ENCODE measurements around the gene RELCH. TPM values are rescaled to one million over a fixed set of nuclear protein-coding genes. Genes with fewer than 3 reads are reported as not detected.
A peak's percentile ranks its signal among the peaks of the same experiment; 100 is the strongest.
"Not testable (repeated sequence)": the region's sequence is repeated elsewhere in the genome, so short reads cannot be mapped to it uniquely, and the experiment has no call there.

The RELCH gene, protein sequence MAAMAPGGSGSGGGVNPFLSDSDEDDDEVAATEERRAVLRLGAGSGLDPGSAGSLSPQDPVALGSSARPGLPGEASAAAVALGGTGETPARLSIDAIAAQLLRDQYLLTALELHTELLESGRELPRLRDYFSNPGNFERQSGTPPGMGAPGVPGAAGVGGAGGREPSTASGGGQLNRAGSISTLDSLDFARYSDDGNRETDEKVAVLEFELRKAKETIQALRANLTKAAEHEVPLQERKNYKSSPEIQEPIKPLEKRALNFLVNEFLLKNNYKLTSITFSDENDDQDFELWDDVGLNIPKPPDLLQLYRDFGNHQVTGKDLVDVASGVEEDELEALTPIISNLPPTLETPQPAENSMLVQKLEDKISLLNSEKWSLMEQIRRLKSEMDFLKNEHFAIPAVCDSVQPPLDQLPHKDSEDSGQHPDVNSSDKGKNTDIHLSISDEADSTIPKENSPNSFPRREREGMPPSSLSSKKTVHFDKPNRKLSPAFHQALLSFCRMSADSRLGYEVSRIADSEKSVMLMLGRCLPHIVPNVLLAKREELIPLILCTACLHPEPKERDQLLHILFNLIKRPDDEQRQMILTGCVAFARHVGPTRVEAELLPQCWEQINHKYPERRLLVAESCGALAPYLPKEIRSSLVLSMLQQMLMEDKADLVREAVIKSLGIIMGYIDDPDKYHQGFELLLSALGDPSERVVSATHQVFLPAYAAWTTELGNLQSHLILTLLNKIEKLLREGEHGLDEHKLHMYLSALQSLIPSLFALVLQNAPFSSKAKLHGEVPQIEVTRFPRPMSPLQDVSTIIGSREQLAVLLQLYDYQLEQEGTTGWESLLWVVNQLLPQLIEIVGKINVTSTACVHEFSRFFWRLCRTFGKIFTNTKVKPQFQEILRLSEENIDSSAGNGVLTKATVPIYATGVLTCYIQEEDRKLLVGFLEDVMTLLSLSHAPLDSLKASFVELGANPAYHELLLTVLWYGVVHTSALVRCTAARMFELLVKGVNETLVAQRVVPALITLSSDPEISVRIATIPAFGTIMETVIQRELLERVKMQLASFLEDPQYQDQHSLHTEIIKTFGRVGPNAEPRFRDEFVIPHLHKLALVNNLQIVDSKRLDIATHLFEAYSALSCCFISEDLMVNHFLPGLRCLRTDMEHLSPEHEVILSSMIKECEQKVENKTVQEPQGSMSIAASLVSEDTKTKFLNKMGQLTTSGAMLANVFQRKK
- total RNA-seq, result 10 to 100 TPM; 21.5 to 26.6 TPM

- Mint-ChIP-seq H3K9me3 (no peaks in the 10 kb centered on the region), H3K36me3 (peaks cover 31 to 33% of the 10 kb centered on the region in 2 donors), H3K27ac (peak within 1 kb of the TSS; percentile 95 to 98)
- peak; percentile 91 for ATAC-seq
- peak; percentile 88 to 96 for DNase-seq (ENCODE audit: low spot score in 2 of 2)
Observed at GRCh38 chr18:62186774-62187542, at the start of gene RELCH, which contains the start of gene PIGN. Gene RELCH, plus strand, starts transcription at chr18:62187255. Its CDS starts 251 bp downstream, at chr18:62187506. Gene PIGN, minus strand, starts transcription at chr18:62187056. Its CDS starts 25,703 bp downstream, at chr18:62161353.

- ATAC-seq, result no peak
- no peaks in the 10 kb centered on the region for H3K9me3 Mint-ChIP-seq
- no peaks in the 10 kb centered on the region for H3K36me3 Mint-ChIP-seq
- no peak overlapping the region for H3K27ac Mint-ChIP-seq
- DNase-seq (ENCODE audit: low spot score in 2 of 2), result no peak
Observed at GRCh38 chr18:62138461-62139235, 48.4 kb upstream of the RELCH start.

DNA sequence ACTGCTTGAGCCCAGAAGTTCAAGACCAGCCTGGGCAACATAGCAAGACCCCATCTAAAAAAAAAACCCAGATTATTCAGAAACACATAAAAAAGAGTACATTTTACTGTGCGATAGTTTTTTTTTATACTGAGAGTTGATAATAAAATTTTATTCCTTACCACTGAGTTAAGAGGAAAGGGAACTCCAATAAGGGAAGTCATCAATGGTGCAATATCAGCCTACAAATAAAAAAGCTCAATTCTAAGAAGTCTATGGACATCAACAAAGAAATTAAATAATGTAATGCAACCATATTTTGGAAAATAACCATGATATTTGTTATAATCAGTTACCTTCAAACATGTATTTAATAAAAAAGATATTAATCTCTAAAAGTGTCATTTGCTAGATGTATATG lies 46.8 kb upstream of the RELCH start:
- Mint-ChIP-seq H3K36me3 (no peaks in the 10 kb centered on the region), H3K27ac (no peak overlapping the region), H3K9me3 (no peaks in the 10 kb centered on the region)
- DNase-seq (ENCODE audit: low spot score in 2 of 2) (no peak), ATAC-seq (no peak)

- no peak overlapping the region for H3K27ac Mint-ChIP-seq
Observed at GRCh38 chr18:62144338-62144737, 42.7 kb upstream of the RELCH start.

DNA sequence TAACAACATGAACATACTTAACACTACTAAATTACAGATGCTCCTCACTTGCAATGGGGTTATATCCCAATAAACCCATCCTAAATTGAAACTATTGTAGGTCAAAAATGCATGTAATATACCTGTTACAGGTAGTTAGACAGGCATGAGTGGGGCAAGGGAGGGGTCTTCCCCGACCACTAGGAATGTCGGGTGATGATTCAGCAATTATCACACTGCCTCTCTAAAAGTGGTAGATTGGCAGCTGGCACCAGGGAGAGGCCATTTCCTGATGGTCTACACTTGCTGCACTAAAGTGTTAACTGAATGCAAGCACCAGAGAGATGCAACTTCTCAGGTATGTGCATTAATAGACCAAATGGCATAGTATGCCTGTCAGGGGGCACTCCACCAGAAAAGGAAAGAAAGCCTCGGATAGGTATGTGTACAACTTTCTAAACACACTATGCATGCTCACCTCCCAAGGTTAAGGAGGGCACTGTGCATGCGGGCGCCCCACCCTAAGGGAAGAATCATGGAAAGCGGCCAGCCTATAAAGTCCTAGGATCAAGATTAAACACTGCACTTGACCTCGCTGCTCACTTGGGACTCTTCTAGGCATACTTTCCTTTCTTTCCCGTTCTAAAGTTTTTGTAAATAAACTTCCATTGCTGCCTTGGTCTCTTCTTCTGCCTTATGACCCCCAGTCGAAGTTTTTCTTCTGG lies 35.8 kb upstream of the RELCH start:
- DNase-seq (ENCODE audit: low spot score in 2 of 2) (no peak), ATAC-seq (no peak)
- Mint-ChIP-seq H3K27ac (no peak overlapping the region), H3K9me3 (no peaks in the 10 kb centered on the region), H3K36me3 (peaks cover 0 to 6% of the 10 kb centered on the region in 2 donors)

More at GRCh38 chr18:62144338-62144737, 42.7 kb upstream of the RELCH start:
- no peak for ATAC-seq
- H3K36me3 Mint-ChIP-seq, result no peaks in the 10 kb centered on the region
- H3K9me3 Mint-ChIP-seq, result no peaks in the 10 kb centered on the region
- no peak for DNase-seq (ENCODE audit: low spot score in 2 of 2)

DNA sequence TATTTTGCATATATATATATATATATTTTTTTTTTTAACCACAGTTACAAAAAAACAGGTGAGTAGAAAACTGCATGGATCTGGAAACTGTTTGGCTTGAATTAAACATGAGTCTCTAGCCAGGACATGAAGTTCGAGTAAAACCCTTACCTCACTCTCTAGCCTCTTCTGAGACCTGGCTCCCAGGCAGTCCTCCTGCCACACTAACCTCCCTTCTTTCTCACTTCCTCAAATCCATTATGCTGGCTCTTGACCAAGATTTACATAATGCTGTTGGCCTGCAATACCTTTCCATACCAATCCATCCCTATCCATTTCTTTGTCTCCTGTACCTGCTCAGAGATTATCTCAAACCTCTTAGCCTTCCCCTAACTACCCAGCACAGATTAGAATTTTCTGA lies 34.2 kb upstream of the RELCH start:
- no peak for ATAC-seq
- peaks cover 0 to 6% of the 10 kb centered on the region in 2 donors for H3K36me3 Mint-ChIP-seq

GRCh38 chr18:62157843-62158242 lies 29.2 kb upstream of the RELCH start:
- no peaks in the 10 kb centered on the region for H3K9me3 Mint-ChIP-seq
- DNase-seq (ENCODE audit: low spot score in 2 of 2) (no peak), ATAC-seq (no peak)
- peaks cover 0 to 4% of the 10 kb centered on the region in 2 donors for H3K36me3 Mint-ChIP-seq
- no peak overlapping the region for H3K27ac Mint-ChIP-seq

More for the DNA sequence above, 34.2 kb upstream of the RELCH start:
- H3K27ac Mint-ChIP-seq, result no peak overlapping the region
- no peak for DNase-seq (ENCODE audit: low spot score in 2 of 2)
- H3K9me3 Mint-ChIP-seq, result no peaks in the 10 kb centered on the region

GRCh38 chr18:62164310-62164709 lies 22.7 kb upstream of the RELCH start:
- ATAC-seq (no peak), DNase-seq (ENCODE audit: low spot score in 2 of 2) (no peak)
- peaks cover 0 to 7% of the 10 kb centered on the region in 2 donors for H3K9me3 Mint-ChIP-seq
- no peak overlapping the region for H3K27ac Mint-ChIP-seq
- H3K36me3 Mint-ChIP-seq, result peaks cover 14 to 21% of the 10 kb centered on the region in 2 donors

GRCh38 chr18:62164855-62165487 lies 22.1 kb upstream of the RELCH start:
- Mint-ChIP-seq H3K27ac (no peak overlapping the region), H3K36me3 (peaks cover 14 to 21% of the 10 kb centered on the region in 2 donors), H3K9me3 (peaks cover 0 to 7% of the 10 kb centered on the region in 2 donors)
- DNase-seq (ENCODE audit: low spot score in 2 of 2), result no peak
- no peak for ATAC-seq

DNA sequence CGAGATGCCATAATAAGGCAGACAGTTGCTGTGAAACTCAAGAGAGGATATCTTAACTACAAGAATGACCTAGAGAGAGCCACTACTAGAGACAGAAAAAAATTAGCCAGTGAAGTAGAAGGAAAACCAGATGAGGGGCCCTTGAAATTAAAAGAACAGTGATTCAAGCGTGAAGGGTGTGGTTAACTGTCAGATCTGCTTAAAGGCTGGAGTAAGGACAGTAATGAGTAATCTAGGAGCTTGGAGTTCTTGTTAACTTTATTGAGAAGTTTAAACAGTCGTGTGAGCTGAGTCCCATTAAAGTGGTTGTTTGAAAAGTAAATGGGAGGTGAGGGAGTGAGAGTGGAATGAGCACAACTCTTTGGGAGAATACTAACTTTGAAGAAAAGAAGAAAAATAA lies 21.5 kb upstream of the RELCH start:
- peaks cover 14 to 21% of the 10 kb centered on the region in 2 donors for H3K36me3 Mint-ChIP-seq

DNA sequence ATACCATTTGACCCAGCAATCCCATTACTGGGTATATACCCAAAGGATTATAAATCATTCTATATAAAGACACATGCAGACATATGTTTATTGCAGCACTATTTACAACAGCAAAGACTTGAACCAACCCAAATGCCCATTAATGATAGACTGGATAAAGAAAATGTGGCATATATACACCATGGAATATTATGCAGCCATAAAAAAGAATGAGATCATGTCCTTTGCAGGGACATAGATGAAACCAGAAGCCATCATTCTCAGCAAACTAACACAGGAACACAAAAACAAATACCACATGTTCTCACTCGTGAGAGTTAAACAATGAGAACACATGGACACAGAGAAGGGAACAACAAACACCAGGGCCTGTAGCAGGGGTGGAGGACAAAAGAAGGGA lies 20.5 kb upstream of the RELCH start:
- DNase-seq (ENCODE audit: low spot score in 2 of 2); ATAC-seq; H3K9me3 Mint-ChIP-seq; H3K27ac Mint-ChIP-seq: not testable (repeated sequence)
- H3K36me3 Mint-ChIP-seq, result peaks cover 10 to 21% of the 10 kb centered on the region in 2 donors

More for the DNA sequence above, 21.5 kb upstream of the RELCH start:
- peaks cover 0 to 7% of the 10 kb centered on the region in 2 donors for H3K9me3 Mint-ChIP-seq
- H3K27ac Mint-ChIP-seq, result no peak overlapping the region
- no peak for DNase-seq (ENCODE audit: low spot score in 2 of 2)
- no peak for ATAC-seq

DNA sequence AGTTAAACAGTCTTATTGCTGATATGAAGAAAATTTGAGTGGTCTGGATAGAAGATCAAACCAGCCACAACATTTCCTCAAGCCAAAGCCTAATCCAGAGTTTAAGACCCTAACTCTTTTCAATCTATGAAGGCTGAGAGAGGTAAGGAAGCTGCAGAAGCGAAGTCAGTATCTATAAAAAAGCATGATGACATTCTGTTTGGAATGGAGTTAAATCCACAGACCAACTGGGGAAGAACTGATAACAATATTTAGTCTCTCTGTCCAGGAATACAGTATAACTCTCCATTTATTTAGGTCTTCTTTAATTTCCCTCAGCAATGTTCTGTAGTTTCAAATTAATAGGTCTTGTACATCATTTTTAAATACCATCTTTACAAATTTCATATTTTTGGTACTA lies 16.2 kb upstream of the RELCH start:
- no peak for ATAC-seq
- DNase-seq (ENCODE audit: low spot score in 2 of 2), result no peak
- peaks cover 0 to under 1% of the 10 kb centered on the region in 2 donors for H3K9me3 Mint-ChIP-seq
- peaks cover 6 to 15% of the 10 kb centered on the region in 2 donors for H3K36me3 Mint-ChIP-seq
- H3K27ac Mint-ChIP-seq, result no peak overlapping the region

- Mint-ChIP-seq H3K9me3 (no peaks in the 10 kb centered on the region), H3K36me3 (peaks cover 5% of the 10 kb centered on the region in 2 donors), H3K27ac (no peak overlapping the region)
- DNase-seq (ENCODE audit: low spot score in 2 of 2), result no peak
- ATAC-seq, result no peak
Observed at GRCh38 chr18:62172298-62172697, 14.8 kb upstream of the RELCH start.

DNA sequence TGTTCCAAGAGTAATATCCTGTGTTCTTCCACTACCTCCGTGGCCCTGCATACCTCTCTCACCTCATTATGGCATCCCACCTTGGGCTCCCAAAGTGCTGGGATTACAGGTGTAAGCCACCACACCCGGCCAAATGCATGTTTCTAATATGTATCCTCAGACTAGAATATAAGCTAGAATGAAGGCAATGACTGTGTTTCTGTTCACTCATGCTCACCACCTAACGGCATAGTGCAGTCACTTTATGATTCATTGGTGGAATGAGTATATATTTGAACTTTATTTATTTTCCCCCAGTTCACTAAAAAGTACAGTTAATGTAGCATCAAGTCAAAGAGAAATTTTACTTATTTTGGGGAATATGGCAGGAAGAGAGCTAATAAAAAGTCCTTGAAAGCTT lies 11.5 kb upstream of the RELCH start:
- no peak for DNase-seq (ENCODE audit: low spot score in 2 of 2)
- peak in 1 of 2 donors; percentile 65 for ATAC-seq
- Mint-ChIP-seq H3K9me3 (no peaks in the 10 kb centered on the region), H3K36me3 (no peaks in the 10 kb centered on the region), H3K27ac (no peak overlapping the region)
